GM12878 (cell line): Measurements from ENCODE around the gene LITAF. TPM values are rescaled to one million over a fixed set of nuclear protein-coding genes. Genes with fewer than 3 reads are reported as not detected.

Source experiments
- IKZF2 ChIP-seq, 2 experiments: fragments of 450-650 bp; IDR thresholded peaks; 2 replicates each; pipeline ENCODE4 v1.6.1; 2017; ENCODE audit warnings: mild to moderate bottlenecking in 2 of 2, moderate library complexity in 2 of 2
- NFIC ChIP-seq: IDR thresholded peaks from 2 replicates; pipeline ENCODE4 v1.6.1; 2012; ENCODE audit warnings: low read depth, mild to moderate bottlenecking, inconsistent platforms, low read length, moderate library complexity
- RFX5 ChIP-seq: IDR thresholded peaks from 2 replicates; pipeline ENCODE4 v1.6.1; 2011; ENCODE audit warnings: low read depth, low read length, improper control_type of control experiment
- SMARCA5 ChIP-seq: fragments of 450-650 bp; IDR thresholded peaks from 2 replicates; pipeline ENCODE4 v1.6.1; 2017; ENCODE audit warnings: mild to moderate bottlenecking
- SMC3 ChIP-seq: IDR thresholded peaks from 2 replicates; pipeline ENCODE4 v1.6.1; 2011; ENCODE audit warnings: low read length, improper control_type of control experiment, borderline replicate concordance
- YY1 ChIP-seq: IDR thresholded peaks from 2 replicates; pipeline ENCODE4 v1.6.1; 2011; ENCODE audit warnings: low read depth, mild to moderate bottlenecking, low read length
- ZZZ3 ChIP-seq: IDR thresholded peaks from 2 replicates; pipeline ENCODE4 v1.6.1; 2011; ENCODE audit warnings: low read depth; ENCODE audit not compliant: control insufficient read depth, insufficient read length
- polyA plus RNA-seq, 11 experiments: library from polyadenylated mRNA; depleted of rRNA in 4 of 11; unstranded in 6 of 11; stranded (reverse) in 5 of 11; fragments of >200 nt; fragmentation: Nextera tagmentation in 4 of 11; fragmentation: Illumina TruSeq in 1 of 11; extraction: Ambion mirVana in 4 of 11; extraction: Trizol in 1 of 11; gene quantifications; 1 replicate in 1 of 11; 2 replicates in 10 of 11; pipeline versions ENCODE4 v1.2.1 to v1.2.3, GENCODE V29; 2011 to 2016; ENCODE audit warnings: inconsistent platforms in 2 of 11, missing spikeins in 2 of 11, low read depth in 1 of 11
- total RNA-seq, 4 experiments: library from RNA; depleted of rRNA in 3 of 4; stranded (reverse); fragments of >200 nt in 3 of 4; fragmentation: Illumina TruSeq in 1 of 4; extraction: Trizol in 1 of 4; gene quantifications; 2 replicates each; pipeline versions ENCODE4 v1.2.1 to v1.2.3, GENCODE V29; 2013 to 2021
- TF ChIP-seq, protein P1 (sequence below): fragments of 450-650 bp; formaldehyde crosslinking; IDR thresholded peaks from 2 replicates; pipeline ENCODE4 v1.4.0; 2022; ENCODE audit warnings: mild to moderate bottlenecking, moderate library complexity
- TF ChIP-seq, protein P2 (sequence below): fragments of 150-350 bp; IDR thresholded peaks from 2 replicates; pipeline ENCODE4 v1.6.1; 2014; ENCODE audit warnings: mild to moderate bottlenecking, low read depth, low read length

The LITAF gene
- total and polyA plus RNA-seq, 10 of the 15 experiments (the other 5 are each of a cell fraction or from before 2014, with no cell fraction given): 99.2 to 211 (median 147) TPM

- TF ChIP-seq, protein P1, sequence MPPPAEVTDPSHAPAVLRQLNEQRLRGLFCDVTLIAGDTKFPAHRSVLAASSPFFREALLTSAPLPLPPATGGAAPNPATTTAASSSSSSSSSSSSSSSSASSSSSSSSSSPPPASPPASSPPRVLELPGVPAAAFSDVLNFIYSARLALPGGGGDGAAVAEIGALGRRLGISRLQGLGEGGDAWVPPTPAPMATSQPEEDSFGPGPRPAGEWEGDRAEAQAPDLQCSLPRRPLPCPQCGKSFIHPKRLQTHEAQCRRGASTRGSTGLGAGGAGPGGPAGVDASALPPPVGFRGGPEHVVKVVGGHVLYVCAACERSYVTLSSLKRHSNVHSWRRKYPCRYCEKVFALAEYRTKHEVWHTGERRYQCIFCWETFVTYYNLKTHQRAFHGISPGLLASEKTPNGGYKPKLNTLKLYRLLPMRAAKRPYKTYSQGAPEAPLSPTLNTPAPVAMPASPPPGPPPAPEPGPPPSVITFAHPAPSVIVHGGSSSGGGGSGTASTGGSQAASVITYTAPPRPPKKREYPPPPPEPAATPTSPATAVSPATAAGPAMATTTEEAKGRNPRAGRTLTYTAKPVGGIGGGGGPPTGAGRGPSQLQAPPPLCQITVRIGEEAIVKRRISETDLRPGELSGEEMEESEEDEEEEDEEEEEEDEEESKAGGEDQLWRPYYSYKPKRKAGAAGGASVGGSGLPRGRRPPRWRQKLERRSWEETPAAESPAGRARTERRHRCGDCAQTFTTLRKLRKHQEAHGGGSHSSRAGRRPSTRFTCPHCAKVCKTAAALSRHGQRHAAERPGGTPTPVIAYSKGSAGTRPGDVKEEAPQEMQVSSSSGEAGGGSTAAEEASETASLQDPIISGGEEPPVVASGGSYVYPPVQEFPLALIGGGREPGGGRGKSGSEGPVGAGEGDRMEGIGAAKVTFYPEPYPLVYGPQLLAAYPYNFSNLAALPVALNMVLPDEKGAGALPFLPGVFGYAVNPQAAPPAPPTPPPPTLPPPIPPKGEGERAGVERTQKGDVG (CRISPR knock-in tag): no peak
- TF ChIP-seq, protein P2, sequence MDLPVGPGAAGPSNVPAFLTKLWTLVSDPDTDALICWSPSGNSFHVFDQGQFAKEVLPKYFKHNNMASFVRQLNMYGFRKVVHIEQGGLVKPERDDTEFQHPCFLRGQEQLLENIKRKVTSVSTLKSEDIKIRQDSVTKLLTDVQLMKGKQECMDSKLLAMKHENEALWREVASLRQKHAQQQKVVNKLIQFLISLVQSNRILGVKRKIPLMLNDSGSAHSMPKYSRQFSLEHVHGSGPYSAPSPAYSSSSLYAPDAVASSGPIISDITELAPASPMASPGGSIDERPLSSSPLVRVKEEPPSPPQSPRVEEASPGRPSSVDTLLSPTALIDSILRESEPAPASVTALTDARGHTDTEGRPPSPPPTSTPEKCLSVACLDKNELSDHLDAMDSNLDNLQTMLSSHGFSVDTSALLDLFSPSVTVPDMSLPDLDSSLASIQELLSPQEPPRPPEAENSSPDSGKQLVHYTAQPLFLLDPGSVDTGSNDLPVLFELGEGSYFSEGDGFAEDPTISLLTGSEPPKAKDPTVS: no peak
- TF ChIP-seq NFIC (no peak), ZZZ3 (no peak), YY1 (no peak), RFX5 (no peak), SMC3 (no peak), IKZF2 (IDR thresholded peaks at IDR 0.05) (no peak), SMARCA5 (no peak)
Observed at GRCh38 chr16:11517961-11518360, 68.8 kb downstream of the LITAF start (continued).
